GM18507 (cell line): ENCODE results near the gene GNMT.
"Not testable (repeated sequence)": the region's sequence is repeated elsewhere in the genome, so short reads cannot be mapped to it uniquely, and the experiment has no call there.

ENCODE experiments used
- DNase-seq: peaks from one replicate; pipeline ENCODE4 v3.0.0; 2011; ENCODE audit warnings: low read depth; ENCODE audit not compliant: insufficient read length; ENCODE audit errors: extremely low spot score
- FAIRE-seq: peaks from 2 replicates; lab custom pipeline; 2011; peaks lifted over from hg19 to GRCh38; lab: Jason Lieb, UNC

Gene GNMT

DNA sequence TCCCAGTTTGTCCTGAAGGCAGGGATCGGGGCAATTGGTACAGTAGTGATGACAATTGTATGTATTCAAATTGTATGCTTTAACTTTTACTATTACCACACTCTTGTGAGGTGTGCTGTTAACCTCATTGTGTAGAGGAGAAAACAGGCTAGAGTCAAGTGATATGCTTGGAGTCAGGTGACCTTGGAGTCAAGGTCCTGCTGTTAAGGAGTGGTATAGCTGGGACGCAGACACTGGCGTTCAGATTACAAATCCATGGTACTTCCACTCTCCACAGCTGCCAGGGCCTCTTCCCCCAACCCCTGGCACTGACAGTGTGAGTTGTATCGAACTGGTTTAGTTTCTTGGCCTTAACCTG lies 20.8 kb upstream of the GNMT start:
- DNase-seq, result no peak
- no peak for FAIRE-seq

DNA sequence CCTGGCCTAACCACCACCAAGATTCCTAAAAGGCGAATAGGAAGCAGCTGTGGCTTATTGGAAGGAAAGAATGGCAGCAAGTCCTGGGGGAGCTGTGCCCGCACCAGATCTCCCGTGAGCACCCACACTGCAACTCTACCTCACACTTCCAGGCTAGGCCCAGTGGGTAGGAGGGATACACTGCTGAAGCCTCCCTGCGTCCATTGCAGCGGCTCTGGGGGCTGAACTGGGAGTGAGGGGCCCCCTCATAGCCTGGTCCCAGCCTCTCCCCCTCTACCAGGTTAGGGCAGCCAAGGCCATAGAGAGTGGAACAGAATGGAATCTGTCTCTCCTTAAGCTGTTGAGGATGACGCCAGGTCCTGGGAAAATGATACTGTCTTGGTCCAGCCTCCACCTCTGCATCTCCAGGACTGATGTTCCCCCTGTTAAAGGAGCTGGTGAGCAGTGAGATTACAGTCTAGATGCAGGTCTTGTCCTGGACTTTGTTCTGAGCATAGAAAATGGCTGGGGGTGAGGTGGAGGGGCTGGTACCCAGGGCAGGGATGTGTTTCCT lies 20.0 kb upstream of the GNMT start:
- FAIRE-seq, result no peak
- DNase-seq, result no peak

DNA sequence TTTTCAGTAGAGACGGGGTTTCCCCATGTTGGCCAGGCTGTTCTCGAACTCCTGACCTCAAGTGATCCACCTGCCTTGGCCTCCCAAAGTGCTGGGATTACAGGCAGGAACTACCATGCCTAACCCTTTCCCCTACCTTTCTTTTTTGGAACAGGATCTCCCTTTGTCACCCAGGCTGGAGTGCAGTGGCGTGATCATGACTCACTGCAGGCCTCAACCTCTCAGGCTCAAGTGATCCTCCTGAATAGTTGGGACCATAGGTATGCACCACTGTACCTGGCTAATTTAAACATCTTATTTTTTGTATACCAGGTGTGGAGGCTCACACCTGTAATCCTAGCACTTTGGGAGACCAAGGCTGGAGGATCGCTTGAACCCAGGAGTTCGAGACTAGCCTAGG lies 19.2 kb upstream of the GNMT start:
- not testable (repeated sequence) for FAIRE-seq, DNase-seq

DNA sequence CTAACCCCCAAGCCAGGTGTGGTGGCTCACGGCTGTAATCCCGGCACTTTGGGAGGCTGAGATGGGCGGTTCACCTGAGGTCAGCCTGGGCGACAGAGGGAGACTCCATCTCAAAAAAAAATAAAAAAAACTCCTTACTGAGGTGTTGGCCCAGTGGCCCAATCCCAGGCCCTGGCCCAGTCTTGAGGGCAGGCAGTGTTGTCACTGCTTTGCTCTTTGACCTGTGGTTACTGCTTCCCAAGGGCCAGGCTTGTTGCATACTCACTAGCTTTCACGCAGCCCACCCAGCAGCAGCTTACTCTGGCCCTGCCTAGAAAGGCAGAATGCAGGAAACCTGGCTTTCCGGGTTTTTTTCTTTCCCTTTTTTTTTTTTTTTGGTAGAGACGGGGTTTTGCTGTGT lies 18.1 kb upstream of the GNMT start:
- FAIRE-seq (no peak), DNase-seq (no peak)

DNA sequence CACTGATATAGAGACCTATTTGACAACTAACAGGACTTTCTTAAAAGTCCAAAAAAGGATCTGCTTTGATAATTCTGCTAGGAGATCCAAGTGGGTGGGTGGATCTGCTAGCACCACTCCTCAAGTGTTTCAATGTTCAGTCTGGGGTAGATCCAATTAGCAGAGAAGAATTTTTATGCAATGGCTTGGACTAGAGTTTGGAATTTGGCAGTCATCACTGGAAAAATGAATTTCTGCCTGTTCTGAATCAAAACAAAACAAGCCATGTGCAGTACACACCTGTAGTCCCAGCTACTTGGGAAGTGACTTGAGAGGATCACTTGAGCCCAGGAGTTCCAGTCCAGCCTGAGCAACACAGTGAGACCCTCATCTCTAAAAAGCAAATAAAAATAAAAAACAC lies 12.6 kb upstream of the GNMT start:
- no peak for FAIRE-seq

DNA sequence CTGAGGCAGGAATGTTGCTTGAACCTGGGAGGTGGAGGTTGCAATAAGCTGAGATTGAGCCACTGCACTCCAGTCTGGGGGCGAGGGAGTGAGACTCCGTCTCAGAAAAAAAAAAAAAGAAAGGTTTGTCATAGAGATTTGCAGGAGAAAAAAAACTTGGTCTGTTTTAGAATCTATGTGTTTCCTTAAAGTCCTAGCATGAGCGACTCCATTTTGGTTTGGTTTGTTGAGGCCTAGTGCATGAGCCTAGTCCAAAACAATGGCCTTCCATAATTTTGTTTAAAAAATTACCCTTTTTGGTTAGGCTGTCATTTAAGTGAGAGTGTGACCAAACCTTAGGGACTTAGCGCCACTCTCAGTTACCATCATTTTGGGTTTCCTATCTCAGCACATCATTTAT lies 8.2 kb upstream of the GNMT start:
- no peak for DNase-seq

More for the DNA sequence above, 12.6 kb upstream of the GNMT start:
- no peak for DNase-seq

DNA sequence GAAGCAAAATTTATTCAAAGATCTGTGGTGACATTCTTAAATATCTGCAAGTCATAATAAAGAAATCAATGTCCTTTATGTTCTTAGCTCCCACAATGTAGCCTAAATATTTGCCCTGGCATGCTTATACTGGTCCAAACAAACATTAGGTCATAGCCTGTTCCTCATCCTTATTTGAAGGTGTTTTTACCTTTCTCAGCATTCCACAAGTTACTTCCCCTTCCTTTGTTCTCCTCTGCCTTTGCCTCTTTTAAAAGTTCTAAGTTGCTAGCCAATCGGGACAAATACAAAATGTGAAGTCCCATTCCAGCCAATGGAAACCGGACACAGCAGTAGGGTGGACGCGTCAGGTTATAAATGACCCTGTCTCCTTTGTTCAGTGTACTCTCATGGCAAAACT lies 6.1 kb upstream of the GNMT start:
- DNase-seq, FAIRE-seq: not testable (repeated sequence)

More for the DNA sequence above, 8.2 kb upstream of the GNMT start:
- no peak for FAIRE-seq

DNA sequence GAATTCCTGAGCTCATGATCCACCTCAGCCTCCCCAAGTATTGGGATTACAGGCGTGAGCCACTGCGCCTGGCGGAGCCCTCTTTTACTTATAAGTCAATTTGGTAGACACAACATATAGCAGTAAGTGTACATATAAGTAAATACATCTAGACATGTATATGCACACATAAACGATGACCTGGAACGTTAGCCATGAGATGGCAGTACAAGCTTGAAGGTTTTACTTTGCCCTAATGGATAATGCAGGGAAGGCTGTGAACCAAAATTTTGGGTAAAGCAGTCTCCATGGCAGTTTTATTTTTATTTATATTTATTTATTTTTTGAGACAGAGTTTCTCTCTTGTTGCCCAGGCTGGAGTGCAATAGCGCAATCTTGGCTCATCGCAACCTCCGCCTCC lies 2.4 kb upstream of the GNMT start:
- DNase-seq, result no peak

DNA sequence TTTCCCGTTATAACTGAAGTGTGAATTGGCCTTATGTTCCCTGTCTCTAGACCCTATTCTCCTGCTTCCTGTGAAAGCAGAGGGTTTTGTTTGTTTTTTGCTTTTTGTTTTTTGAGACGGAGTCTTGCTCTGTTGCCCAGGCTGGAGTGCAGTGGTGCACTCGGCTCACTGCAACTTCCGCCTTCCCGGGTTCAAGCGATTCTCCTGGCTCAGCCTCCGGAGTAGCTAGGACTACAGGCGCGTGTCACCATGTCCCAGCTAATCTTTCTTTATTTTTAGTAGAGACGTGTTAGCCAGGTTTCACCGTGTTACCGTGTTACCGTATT lies 674 bp upstream of the GNMT start:
- no peak for DNase-seq
- no peak for FAIRE-seq

More for the DNA sequence above, 2.4 kb upstream of the GNMT start:
- FAIRE-seq, result no peak

DNA sequence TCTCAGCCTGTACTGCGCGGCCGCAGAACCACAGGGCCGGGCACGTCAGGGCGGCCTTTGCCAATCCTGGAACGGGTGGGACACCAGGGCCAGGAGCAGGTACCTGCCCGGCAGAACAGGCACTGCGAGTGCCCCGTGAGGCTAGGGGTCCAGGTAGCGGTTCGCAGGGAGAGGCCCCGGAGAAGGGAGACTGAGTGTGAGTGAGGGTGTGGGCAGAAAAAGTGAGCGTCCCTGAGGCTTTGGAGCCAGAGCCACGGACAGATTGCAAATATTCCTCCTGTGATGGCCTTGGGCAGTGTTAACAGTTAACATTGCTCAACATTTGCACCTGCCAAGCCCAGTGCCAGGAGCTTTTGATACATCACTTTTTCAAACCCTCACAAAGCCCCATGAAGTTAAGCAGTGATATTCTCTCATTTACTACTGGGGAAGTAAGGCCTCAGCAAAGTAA lies 491 bp downstream of the GNMT start:
- no peak for FAIRE-seq

DNA sequence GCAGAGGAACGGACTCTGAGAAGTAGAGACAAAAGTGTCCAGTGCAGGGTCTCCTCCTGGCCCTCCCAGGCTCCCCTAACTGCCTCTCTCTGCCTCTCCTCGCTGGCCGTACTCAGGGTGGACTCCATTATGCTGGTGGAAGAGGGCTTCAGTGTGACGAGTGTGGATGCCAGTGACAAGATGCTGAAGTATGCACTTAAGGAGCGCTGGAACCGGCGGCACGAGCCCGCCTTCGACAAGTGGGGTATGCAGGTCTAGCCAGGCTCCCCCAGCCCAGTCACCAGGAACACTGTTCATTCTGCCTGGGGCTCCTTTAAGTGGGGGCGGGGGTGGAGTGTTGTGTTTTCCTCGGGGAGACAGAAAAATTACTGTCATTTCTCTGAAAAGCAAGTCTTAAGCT lies 1.5 kb downstream of the GNMT start:
- no peak for DNase-seq
- FAIRE-seq, result no peak

More for the DNA sequence above, 491 bp downstream of the GNMT start:
- no peak for DNase-seq

DNA sequence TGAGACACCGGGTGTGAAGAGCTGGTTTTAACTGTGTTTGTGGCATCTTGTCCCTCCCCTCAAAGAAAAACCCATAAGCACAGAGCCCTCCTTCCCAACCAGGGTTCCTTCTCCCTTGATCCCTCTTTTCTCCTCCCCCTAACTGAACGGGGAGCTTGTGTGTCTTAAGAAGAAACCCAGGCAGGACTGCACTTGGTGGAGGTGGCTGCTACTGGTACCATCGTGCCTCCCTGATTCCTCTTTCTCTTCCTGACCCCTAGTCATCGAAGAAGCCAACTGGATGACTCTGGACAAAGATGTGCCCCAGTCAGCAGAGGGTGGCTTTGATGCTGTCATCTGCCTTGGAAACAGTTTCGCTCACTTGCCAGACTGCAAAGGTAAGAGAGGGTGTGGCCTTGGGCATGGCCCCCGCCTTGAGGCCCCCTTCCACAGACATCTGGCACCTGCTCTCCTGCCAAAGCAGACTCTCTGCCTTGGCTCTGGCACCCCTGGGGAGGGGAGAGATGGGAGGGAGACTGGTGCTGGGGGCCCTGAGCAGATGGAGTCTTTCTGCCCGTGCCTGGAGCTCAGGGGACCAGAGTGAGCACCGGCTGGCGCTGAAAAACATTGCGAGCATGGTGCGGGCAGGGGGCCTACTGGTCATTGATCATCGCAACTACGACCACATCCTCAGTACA lies 2.1 kb downstream of the GNMT start:
- no peak for DNase-seq
- FAIRE-seq, result no peak

DNA sequence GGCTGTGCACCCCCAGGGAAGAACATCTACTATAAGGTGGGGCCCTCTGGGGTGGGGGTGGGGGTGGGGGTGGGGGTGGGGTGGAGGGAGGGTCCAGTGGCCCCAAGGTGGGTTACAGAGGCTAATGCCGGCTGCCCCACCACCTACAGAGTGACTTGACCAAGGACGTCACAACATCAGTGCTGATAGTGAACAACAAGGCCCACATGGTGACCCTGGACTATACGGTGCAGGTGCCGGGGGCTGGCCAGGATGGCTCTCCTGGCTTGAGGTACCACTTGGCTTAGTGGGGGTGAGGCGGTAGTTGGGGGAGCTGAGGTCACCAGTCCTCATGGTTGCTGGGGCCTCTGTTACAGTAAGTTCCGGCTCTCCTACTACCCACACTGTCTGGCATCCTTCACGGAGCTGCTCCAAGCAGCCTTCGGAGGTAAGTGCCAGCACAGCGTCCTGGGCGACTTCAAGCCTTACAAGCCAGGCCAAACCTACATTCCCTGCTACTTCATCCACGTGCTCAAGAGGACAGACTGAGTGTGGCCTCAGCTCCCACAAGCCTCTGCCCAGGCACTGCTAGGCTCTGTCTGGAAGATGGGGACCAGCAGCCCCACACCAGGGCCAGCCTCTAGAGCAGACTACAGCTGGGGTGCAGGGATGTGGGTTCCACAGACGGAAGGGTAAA lies 2.8 kb downstream of the GNMT start:
- no peak for FAIRE-seq
- no peak for DNase-seq

DNA sequence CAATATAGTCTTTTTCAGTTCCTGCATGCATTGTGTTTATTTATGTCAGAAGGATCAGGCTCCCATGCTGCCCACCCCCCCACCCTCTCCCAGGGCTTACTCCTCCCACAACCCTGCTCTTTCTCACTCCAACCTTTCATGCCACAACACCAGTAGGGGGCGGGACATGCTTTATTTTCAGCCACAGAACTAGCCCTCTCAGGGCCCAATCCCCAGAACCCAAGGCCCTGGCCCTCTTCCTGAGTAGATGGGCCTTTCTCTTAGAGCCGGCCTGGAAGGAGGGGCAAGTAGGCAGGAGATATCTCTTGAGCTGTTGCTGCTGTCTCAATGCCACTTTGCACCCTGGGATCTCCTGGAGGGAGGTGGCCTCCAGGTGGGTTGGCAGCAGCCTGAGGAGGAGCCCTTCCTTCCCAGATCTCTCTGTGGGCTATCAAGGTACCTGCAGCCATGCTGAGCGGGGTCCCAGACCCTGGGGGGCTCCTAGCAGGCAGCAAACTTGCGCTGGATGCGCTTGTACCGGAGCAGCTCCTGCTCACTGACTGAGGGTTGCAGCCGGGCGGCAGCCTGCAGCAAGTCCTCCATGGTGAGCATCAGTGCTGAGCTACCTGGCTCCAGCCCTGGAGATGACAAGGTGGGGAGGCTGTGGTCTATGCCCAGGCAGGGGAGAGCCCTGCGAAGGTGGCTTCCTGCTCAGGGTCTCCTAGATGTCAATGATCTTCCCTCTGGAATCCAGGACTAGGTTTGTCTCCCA lies 3.5 kb downstream of the GNMT start:
- DNase-seq (no peak), FAIRE-seq (no peak)

DNA sequence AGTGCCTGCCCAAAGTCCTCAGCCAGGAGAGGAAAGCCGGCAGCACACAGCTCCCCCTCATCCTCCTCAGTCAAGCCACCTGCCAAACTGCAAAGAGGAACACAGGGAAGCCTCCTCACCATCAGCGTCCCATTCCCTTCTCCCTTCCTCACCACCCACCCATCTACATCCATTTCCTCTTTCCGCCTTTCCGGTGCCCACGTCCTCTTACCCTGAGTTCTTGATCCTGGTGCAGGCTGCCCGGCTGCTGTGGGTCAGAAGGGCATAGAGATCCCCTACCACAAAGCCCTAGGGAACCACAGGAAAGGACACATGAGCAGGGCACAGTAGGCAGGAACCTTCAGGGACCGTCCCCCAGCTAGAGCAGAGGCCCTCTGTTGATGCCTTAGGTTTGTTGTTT lies 6.0 kb downstream of the GNMT start:
- DNase-seq (no peak), FAIRE-seq (no peak)

DNA sequence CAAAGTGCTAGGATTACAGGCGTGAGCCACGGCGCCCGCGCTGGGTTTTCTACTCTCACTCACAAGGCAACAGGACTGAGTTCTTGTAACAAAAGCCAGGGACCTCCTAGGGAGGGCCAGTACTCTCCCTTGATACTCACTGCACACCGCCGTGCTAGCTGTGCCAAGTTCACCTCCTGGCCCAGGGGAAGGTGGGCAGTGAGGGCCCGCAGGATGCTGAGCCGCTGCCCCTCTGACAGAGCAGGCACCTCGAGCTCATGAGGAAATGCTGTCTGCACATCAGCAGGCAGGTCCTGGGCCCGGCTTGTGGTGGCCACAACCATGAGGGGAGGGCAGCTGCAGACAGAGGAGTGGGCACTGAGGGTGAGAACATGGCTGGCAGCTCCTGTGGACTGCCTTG lies 6.7 kb downstream of the GNMT start:
- FAIRE-seq (no peak), DNase-seq (no peak)

DNA sequence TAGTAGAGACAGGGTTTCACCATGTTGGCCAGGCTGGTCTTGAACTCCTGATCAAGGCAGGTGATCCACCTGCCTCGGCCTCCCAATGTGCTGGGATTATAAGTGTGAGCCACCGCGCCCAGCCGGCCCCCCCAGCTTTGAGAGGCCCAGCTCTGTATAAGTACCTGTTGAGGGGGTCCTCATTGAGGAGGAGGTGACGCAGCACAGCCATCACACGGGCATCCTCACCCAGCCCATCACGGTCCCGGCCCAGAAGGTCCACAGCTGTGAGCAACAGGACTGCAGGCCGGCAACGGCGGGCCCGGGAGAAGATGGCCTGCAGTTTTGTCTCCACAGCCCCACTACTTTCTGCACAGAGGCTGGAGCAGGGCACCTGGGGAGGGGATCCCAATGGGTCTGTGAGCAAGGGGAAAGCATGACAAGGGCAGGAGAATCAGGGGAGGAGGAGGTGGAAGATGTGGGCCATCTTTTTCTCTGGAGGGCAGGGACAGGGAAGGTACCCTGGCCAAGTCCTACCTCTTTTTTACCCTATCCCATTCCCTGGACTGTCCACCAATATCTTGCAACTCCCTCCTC lies 7.7 kb downstream of the GNMT start:
- FAIRE-seq (no peak), DNase-seq (no peak)

DNA sequence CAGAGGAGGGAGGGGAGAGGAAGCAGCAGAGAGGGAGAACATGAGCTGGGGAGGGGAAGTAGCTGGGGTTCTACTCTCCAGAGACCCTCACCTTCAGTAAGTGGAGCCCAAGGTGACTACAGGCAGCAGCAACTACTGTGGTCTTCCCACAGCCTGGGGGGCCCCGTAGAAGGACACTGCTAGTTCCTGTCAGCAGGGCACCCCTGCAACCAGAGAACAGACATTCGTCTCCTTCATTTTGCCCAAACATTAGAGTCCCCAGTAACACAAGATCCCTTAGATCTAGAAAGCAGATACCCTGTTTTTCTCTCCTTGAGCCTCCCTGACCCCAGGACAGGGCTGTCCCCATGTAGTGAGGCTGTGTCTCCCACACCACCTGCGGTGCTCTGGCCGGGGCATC lies 8.2 kb downstream of the GNMT start:
- DNase-seq (no peak), FAIRE-seq (no peak)

DNA sequence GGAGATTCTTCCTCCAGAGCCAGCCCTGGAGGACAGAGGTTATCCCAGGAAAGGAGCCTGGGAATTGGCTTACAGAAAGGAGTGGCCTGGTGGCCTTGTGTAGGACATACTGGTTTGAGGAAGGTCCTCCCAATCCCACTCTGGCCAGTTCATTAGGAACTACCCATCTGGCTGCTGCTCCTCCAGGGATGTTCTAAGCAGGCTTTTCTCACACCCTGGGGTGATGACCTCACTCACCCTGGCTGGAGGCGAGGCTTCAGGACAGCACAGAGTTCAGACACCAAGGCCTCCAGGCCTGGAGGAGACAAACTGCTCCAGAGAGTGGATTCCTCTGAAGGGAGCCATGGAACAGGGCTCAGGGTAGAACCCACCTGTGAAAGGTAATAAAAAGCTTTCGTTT lies 8.9 kb downstream of the GNMT start:
- DNase-seq (no peak), FAIRE-seq (no peak)

DNA sequence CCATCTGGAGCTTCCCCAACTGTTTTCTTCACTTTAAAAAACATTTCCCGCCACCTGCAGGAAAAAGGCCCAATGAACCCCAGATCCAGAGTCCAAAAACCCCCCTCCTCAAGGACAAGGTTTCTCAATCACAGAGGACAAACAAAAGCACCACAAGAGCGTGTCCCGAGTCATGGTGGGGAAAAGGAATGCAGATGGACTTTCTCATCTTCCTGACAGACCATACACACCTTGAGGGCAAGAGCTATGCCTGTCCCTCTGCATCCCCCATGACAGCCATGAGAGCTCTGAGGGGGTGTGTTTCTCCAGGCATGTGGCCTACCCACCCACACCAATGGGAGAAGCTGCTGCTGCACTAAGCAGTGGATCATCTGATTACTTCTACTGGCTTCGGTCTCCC lies 9.4 kb downstream of the GNMT start:
- no peak for DNase-seq
- no peak for FAIRE-seq
